CD4-positive, CD25-positive, alpha-beta regulatory T cell (primary cell): ENCODE data around the gene MSI2. TPM values are rescaled to one million over a fixed set of nuclear protein-coding genes. Genes with fewer than 3 reads are reported as not detected.

Source experiments
- ATAC-seq, 2 donors: fragments of 150-1000 bp; cut with Tn5 transposase; one replicate each; pipeline ENCODE4 v1.10.0; 2021; ENCODE audit warnings: low read depth in 2 of 2, moderate number of reproducible peaks in 2 of 2, moderate library complexity in 1 of 2
- DNase-seq, 3 donors: peaks; one replicate each; pipeline versions ENCODE4 v3.0.0 to v3.0.0-alpha.2; 2012 to 2022; ENCODE audit warnings: mixed read lengths in 1 of 3
- H3K27ac ChIP-seq: one replicate; pipeline ENCODE4 v1.7.0; 2013; ENCODE audit warnings: mild to moderate bottlenecking, low read length; ENCODE audit not compliant: insufficient read depth, poor library complexity, severe bottlenecking
- H3K27me3 ChIP-seq: one replicate; pipeline ENCODE4 v1.7.0; 2013; ENCODE audit warnings: low read length; ENCODE audit not compliant: control insufficient read depth, insufficient read depth
- H3K36me3 ChIP-seq: one replicate; pipeline ENCODE4 v1.7.0; 2013; ENCODE audit warnings: mild to moderate bottlenecking, low read length, moderate library complexity; ENCODE audit not compliant: control insufficient read depth, insufficient read depth
- H3K4me1 ChIP-seq: 2 replicates; pipeline ENCODE4 v1.7.0; 2013; ENCODE audit warnings: mild to moderate bottlenecking, low read length; ENCODE audit not compliant: insufficient read depth, control insufficient read depth, poor library complexity, severe bottlenecking
- H3K4me3 ChIP-seq: one replicate; pipeline ENCODE4 v1.7.0; 2013; ENCODE audit warnings: low read depth, mild to moderate bottlenecking, low read length, moderate library complexity
- H3K9me3 ChIP-seq, 2 experiments: 1 replicate in 1 of 2; 2 replicates in 1 of 2; pipeline ENCODE4 v1.7.0; 2013; ENCODE audit warnings: low read length in 2 of 2, mild to moderate bottlenecking in 1 of 2, moderate library complexity in 1 of 2; ENCODE audit not compliant: control insufficient read depth in 2 of 2
- H3K27ac Mint-ChIP-seq, 3 donors: one replicate each; pipeline ENCODE4 v1.8.0; 2020 to 2022; ENCODE audit warnings: mild to moderate bottlenecking in 3 of 3, mixed read lengths in 3 of 3, moderate library complexity in 2 of 3
- H3K27me3 Mint-ChIP-seq: one replicate; pipeline ENCODE4 v1.8.0; 2022; ENCODE audit warnings: mild to moderate bottlenecking, mixed read lengths
- H3K36me3 Mint-ChIP-seq: one replicate; pipeline ENCODE4 v1.8.0; 2020; ENCODE audit warnings: mixed read lengths
- H3K4me1 Mint-ChIP-seq, 4 donors: one replicate each; pipeline ENCODE4 v1.8.0; 2020 to 2022; ENCODE audit warnings: mixed read lengths in 4 of 4, mild to moderate bottlenecking in 1 of 4
- H3K4me3 Mint-ChIP-seq, 4 donors: one replicate each; pipeline ENCODE4 v1.8.0; 2020 to 2022; ENCODE audit warnings: mild to moderate bottlenecking in 4 of 4, mixed read lengths in 4 of 4, moderate library complexity in 3 of 4
- H3K9me3 Mint-ChIP-seq, 7 donors: one replicate each; pipeline ENCODE4 v1.8.0; 2020 to 2022; ENCODE audit warnings: mixed read lengths in 7 of 7, mild to moderate bottlenecking in 3 of 7, moderate library complexity in 2 of 7
- polyA plus RNA-seq, 4 donors: library from polyadenylated mRNA; unstranded; fragments of 300-500 nt; fragmentation: Illumina TruSeq; gene quantifications; one replicate each; pipeline ENCODE4 v1.2.3, GENCODE V29; 2021
- total RNA-seq: library from RNA; stranded (reverse); gene quantifications from one replicate; pipeline ENCODE4 v1.2.3, GENCODE V29; 2022

Gene MSI2
- total and polyA plus RNA-seq, 5 donors from 2014 or later, result 3.2 to 177 (median 3.4) TPM

- no peaks in the 10 kb centered on the region for H3K27me3 ChIP-seq
- Mint-ChIP-seq H3K4me3 (no peak overlapping the region), H3K27ac (no peak overlapping the region), H3K27me3 (no peaks in the 10 kb centered on the region), H3K9me3 (no peaks in the 10 kb centered on the region), H3K4me1 (peaks cover 37 to 87% (median 61%) of the 10 kb centered on the region in 4 donors), H3K36me3 (peaks cover 58% of the 10 kb centered on the region)
- ATAC-seq (no peak), DNase-seq (no peak)
- peaks cover 62% of the 10 kb centered on the region for H3K36me3 ChIP-seq
- peaks cover 27% of the 10 kb centered on the region for H3K4me1 ChIP-seq
- H3K9me3 ChIP-seq, result no peaks in the 10 kb centered on the region
- no peak overlapping the region for H3K4me3 ChIP-seq
- H3K27ac ChIP-seq, result no peak overlapping the region
These were observed 7.9 kb downstream of the MSI2 start for GRCh38 chr17:57264250-57264649.

DNA sequence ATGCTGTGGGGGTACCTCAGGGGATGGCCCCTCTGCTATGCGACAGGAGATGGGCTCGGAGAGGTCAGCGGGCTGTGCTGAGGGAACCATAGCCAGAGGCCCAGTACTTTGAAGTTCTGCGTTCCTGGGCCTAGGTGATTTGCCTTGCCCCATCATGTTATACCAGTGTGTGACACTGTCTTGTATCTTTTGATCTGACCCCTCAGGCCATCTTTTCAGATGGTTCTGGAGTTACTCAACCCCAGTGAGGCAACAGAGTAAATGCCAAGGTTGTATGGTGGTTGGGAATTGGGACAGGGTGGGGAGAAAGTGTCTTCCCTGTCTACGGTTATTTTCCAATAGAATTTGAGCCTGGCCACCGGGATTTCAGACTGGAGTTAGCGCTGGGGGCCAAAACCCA, 8.5 kb downstream of the MSI2 start:
- no peak for DNase-seq
- no peaks in the 10 kb centered on the region for H3K9me3 ChIP-seq
- Mint-ChIP-seq H3K36me3 (peaks cover 61% of the 10 kb centered on the region), H3K4me3 (peak overlapping the region in 1 of 4 donors; percentile 47), H3K27me3 (no peaks in the 10 kb centered on the region), H3K9me3 (no peaks in the 10 kb centered on the region), H3K4me1 (peaks cover 33 to 87% (median 62%) of the 10 kb centered on the region in 4 donors), H3K27ac (no peak overlapping the region)
- no peak overlapping the region for H3K27ac ChIP-seq
- H3K36me3 ChIP-seq, result peaks cover 66% of the 10 kb centered on the region
- H3K4me1 ChIP-seq, result peaks cover 22% of the 10 kb centered on the region
- H3K27me3 ChIP-seq, result no peaks in the 10 kb centered on the region
- no peak overlapping the region for H3K4me3 ChIP-seq
- no peak for ATAC-seq

- Histone ChIP-seq H3K27ac (no peak overlapping the region), H3K4me3 (no peak overlapping the region), H3K9me3 (no peaks in the 10 kb centered on the region), H3K27me3 (no peaks in the 10 kb centered on the region), H3K4me1 (peaks cover 10% of the 10 kb centered on the region), H3K36me3 (peaks cover 72% of the 10 kb centered on the region)
- DNase-seq (no peak), ATAC-seq (no peak)
- Mint-ChIP-seq H3K27ac (no peak overlapping the region), H3K9me3 (no peaks in the 10 kb centered on the region), H3K4me1 (peaks cover 38 to 84% (median 66%) of the 10 kb centered on the region in 4 donors), H3K4me3 (no peak overlapping the region), H3K36me3 (peaks cover 74% of the 10 kb centered on the region), H3K27me3 (no peaks in the 10 kb centered on the region)
These were observed 10.6 kb downstream of the MSI2 start for GRCh38 chr17:57266902-57267311.

DNA sequence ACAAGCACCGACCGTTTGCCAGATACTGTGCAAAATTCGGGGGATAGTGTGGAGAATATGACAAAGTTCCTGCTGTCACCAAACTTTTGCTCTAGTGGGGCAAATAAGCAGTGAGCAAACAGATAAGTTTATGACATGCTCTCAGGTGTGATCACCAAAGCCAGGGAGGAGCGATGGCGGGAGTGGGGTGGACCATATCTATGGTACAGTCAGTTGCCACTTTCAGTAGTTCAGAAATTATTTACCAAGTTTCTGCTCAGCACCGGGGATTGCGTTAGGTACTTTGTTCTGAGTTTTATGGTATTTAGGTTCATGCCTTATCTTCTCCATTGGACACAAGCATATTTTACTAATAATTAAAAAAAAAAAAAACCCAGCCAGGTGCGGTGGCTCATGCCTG, 11.9 kb downstream of the MSI2 start:
- DNase-seq, result no peak
- H3K27me3 Mint-ChIP-seq, result no peaks in the 10 kb centered on the region
- Histone ChIP-seq H3K27me3 (no peaks in the 10 kb centered on the region), H3K36me3 (peaks cover 68% of the 10 kb centered on the region), H3K9me3 (no peaks in the 10 kb centered on the region), H3K27ac (no peak overlapping the region), H3K4me3 (no peak overlapping the region), H3K4me1 (peaks cover 10% of the 10 kb centered on the region)
- peaks cover 30 to 78% (median 57%) of the 10 kb centered on the region in 4 donors for H3K4me1 Mint-ChIP-seq
- H3K9me3 Mint-ChIP-seq, result no peaks in the 10 kb centered on the region
- no peak for ATAC-seq
- no peak overlapping the region for H3K4me3 Mint-ChIP-seq
- H3K27ac Mint-ChIP-seq, result no peak overlapping the region
- peaks cover 70% of the 10 kb centered on the region for H3K36me3 Mint-ChIP-seq

DNA sequence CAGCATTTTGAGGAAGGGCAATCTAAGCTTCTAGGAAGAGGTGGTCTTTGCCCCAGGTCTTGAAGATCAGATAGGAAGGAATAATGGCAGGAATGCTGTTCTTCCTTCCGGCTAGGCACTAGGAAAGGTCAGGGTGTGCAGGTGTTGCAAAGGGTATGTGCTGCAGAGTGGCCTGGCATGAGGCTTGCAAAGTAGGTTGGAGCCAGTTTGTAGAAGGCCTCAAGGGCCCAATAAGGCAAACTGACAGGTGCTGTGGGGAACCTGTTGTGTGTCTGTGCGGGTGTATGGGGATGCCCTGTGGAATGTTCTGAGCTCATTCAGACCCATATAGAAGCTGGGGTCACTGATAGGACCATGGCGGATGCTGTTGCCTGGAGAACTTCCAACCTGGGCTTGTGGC, 12.7 kb downstream of the MSI2 start:
- no peak overlapping the region for H3K27ac ChIP-seq
- Mint-ChIP-seq H3K4me3 (peak overlapping the region in 1 of 4 donors; percentile 1), H3K36me3 (peaks cover 67% of the 10 kb centered on the region), H3K27me3 (no peaks in the 10 kb centered on the region), H3K4me1 (peaks cover 30 to 72% (median 51%) of the 10 kb centered on the region in 4 donors), H3K9me3 (no peaks in the 10 kb centered on the region), H3K27ac (peak overlapping the region in 2 of 3 donors; percentile 62 to 66)
- H3K4me3 ChIP-seq, result no peak overlapping the region
- ATAC-seq (no peak), DNase-seq (no peak)
- no peaks in the 10 kb centered on the region for H3K27me3 ChIP-seq
- no peaks in the 10 kb centered on the region for H3K9me3 ChIP-seq
- peaks cover 4% of the 10 kb centered on the region for H3K4me1 ChIP-seq
- H3K36me3 ChIP-seq, result peaks cover 69% of the 10 kb centered on the region

- Histone ChIP-seq H3K4me1 (peaks cover 3% of the 10 kb centered on the region), H3K9me3 (no peaks in the 10 kb centered on the region), H3K4me3 (no peak overlapping the region), H3K27ac (no peak overlapping the region), H3K27me3 (no peaks in the 10 kb centered on the region), H3K36me3 (peaks cover 69% of the 10 kb centered on the region)
- Mint-ChIP-seq H3K36me3 (peaks cover 73% of the 10 kb centered on the region), H3K4me1 (peaks cover 35 to 73% (median 53%) of the 10 kb centered on the region in 4 donors), H3K27me3 (no peaks in the 10 kb centered on the region), H3K27ac (peak overlapping the region in 2 of 3 donors; percentile 33 to 66), H3K4me3 (no peak overlapping the region), H3K9me3 (no peaks in the 10 kb centered on the region)
- ATAC-seq, result no peak
- DNase-seq, result no peak
These were observed 13.4 kb downstream of the MSI2 start for GRCh38 chr17:57269598-57270255.

- no peaks in the 10 kb centered on the region for H3K9me3 ChIP-seq
- ATAC-seq (no peak), DNase-seq (no peak)
- Mint-ChIP-seq H3K36me3 (peaks cover 76% of the 10 kb centered on the region), H3K27me3 (no peaks in the 10 kb centered on the region), H3K9me3 (no peaks in the 10 kb centered on the region), H3K4me1 (peaks cover 29 to 74% (median 56%) of the 10 kb centered on the region in 4 donors), H3K4me3 (no peak overlapping the region), H3K27ac (peak overlapping the region in 1 of 3 donors; percentile 68)
- no peak overlapping the region for H3K4me3 ChIP-seq
- no peaks in the 10 kb centered on the region for H3K4me1 ChIP-seq
- H3K36me3 ChIP-seq, result peaks cover 62% of the 10 kb centered on the region
- H3K27me3 ChIP-seq, result no peaks in the 10 kb centered on the region
- H3K27ac ChIP-seq, result no peak overlapping the region
These were observed 14.5 kb downstream of the MSI2 start for GRCh38 chr17:57270801-57271245.

DNA sequence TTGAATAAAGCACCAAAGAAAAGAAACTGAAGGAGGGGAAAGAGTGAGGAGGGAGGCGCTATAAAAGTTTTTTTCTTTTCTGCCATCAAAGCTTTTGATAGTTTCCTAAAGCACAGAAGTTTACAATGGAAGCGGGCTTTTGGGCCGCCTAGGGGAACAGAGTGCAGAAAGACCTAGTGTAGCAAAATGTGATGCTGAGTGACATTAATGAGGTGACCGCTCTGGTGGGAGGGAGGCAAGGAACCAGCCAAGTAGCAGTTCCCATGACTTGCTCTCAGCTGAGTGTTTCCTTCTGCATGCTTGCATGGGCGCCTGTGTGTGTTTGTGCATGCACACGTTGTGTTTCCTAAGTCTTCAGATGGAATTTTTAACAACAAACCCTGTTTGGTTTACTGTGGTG, 15.5 kb downstream of the MSI2 start:
- Mint-ChIP-seq H3K4me1 (peaks cover 27 to 79% (median 61%) of the 10 kb centered on the region in 4 donors), H3K36me3 (peaks cover 73% of the 10 kb centered on the region), H3K27me3 (no peaks in the 10 kb centered on the region), H3K9me3 (no peaks in the 10 kb centered on the region), H3K4me3 (no peak overlapping the region), H3K27ac (peak overlapping the region in 1 of 3 donors; percentile 42)
- no peaks in the 10 kb centered on the region for H3K9me3 ChIP-seq
- no peaks in the 10 kb centered on the region for H3K4me1 ChIP-seq
- H3K36me3 ChIP-seq, result peaks cover 56% of the 10 kb centered on the region
- H3K27ac ChIP-seq, result no peak overlapping the region
- H3K27me3 ChIP-seq, result no peaks in the 10 kb centered on the region
- no peak for ATAC-seq
- H3K4me3 ChIP-seq, result no peak overlapping the region
- no peak for DNase-seq
